GM18508 (cell line): ENCODE measurements around the gene CNTNAP2.

ENCODE experiments used
- ATAC-seq: cut with Tn5 transposase; IDR thresholded peaks from one replicate; pipeline ENCODE4 v1.9.1; 2021; ENCODE audit warnings: moderate number of reproducible peaks; ENCODE audit not compliant: insufficient read depth, unreplicated experiment

CNTNAP2 gene

DNA sequence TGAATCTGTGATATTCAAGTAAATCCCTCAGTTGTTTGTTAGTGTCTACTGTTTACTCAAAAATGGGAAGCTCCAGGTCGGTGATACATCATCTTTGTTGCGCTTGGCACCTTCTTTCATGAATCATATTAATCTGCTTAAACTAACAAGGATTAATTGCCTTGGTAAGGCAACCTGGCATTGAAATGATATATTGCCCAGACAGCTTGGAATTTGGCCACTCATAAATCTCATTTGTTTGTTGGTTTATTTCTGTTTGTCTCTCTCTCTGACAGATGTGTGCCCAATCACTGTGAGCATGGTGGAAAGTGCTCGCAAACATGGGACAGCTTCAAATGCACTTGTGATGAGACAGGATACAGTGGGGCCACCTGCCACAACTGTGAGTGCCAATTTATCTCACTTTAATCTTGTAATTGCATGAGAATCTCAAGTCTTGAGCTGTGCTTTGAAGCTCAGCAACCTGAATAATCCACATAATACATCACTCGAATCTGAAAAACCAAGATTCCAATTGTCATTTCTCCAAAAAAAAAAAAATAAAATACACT lies 1369.1 kb downstream of the CNTNAP2 start:
- no peak for ATAC-seq

DNA sequence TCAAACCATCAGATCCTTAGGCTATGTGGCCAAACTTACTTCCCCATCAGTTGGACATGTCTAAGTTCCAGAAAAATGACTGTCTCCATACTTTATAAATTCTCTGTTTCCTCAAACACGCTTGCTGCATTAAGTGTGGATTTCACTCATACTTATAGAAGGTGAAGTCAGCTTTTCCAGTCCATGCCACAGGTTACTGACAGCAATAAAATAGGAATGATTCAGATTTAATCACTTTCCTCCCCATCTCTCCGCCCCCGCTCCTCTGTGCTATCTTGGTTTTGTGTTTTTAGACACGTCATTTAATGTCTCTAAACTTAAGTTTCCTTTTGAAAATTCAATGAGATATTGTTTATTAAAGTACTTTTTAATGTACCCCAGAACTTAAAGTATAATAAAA lies 1376.0 kb downstream of the CNTNAP2 start:
- no peak for ATAC-seq

DNA sequence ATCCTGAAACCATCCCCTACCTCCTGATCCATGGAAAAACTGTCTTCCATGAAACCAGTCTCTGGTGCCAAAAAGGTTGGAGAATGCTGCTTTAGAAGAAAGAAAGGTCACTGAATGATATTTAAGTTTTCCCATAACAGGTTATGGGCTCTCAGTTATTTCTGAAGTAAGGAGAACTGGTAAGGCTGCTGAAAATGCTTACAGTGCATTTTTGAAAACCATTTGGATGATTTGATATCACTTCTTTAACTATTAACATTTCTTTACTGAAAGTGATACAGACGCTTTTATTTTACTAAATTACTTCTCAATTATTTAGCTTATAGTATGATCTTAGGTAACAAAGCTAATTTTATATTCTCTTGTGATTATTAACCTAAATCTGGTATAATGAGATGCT lies 1379.6 kb downstream of the CNTNAP2 start:
- ATAC-seq: no peak

DNA sequence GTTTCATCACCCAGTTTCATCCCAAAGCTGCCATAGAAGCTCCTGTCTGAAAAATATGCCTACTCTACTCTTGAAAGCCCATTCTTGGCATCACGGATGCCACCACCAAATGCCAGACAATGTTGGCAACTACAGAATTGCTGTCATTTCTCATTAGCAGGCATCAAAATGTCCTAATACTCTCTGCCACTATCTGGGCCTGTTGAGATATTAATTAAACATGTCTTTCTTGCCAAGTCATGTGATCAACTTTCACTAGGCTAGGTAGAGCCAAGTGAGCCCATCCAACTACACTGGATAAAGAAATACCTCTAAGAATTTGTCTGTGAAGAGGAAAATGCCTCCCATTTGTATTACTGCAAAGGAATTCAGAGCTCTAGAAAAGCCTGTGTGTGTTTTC lies 1380.6 kb downstream of the CNTNAP2 start:
- ATAC-seq: no peak

DNA sequence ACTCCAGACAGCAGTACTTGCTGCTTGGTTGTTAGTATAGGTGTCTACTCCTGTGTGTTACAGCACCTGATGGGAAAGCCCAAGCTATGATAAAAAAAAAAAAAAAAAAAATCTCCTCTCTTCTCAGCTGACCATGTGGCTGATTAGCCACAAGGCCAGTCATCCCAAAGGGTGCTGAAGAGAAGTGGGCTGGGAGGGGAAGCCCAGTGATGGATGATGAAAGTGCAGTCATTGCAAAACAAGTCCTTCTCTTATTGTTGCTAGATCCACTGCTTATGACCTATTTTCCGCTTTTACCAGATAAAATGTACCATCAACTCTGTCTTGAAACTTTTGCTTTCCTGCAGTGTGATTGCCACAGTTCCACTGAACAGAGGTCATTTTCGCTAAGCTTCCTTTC lies 1381.5 kb downstream of the CNTNAP2 start:
- no peak for ATAC-seq

DNA sequence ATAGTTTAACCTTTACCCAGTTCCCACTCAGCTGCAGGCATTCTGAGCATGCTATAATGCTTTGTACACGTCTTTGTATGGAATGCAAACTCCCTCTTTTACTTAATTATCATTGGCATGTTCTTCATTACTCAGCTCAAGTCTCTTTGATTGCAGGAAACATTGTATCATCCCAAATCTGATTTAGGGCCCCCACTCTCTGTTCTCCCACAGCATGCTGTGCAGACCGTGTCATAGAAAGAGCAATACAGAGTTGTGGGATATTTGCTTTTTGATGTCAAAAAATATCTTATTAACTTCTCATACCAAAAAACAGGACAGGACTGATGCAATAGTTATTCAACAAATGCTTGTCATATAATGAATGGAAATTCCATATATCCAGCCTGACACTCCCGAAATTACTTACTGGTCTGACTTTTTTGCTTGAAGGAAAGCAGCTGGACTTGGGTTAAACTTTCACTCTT lies 1392.5 kb downstream of the CNTNAP2 start:
- no peak for ATAC-seq

DNA sequence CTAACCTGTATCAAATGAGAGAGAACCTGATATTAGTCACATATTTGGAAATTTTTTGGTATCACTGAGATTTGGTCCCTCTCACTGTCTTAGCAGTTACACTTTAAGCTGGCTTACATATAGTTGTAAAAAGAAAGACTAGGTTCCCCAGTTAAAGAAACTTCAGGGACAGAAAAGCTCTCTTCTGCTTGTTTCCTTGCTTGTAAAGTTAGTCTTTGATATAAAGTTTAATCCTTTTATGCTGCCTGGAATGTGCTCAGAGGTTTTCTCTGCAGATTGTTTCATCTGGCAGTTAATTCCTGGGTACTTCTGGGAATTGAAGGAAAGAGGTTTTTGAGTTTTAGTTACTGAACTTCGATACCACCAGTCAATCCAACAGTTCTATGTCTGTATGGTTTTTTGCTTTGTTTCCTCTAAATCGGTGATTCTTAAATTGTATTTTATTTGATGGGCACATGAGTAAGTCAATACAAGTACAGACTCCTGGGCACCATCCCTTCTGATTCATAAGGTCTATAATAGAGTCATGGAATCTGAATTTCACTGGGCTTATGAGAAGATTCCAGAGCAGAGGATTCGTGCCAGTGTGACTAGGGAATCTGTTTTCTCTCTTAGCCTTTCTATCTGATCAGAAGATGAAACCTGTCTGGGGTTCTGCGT lies 1393.1 kb downstream of the CNTNAP2 start:
- ATAC-seq: no peak

DNA sequence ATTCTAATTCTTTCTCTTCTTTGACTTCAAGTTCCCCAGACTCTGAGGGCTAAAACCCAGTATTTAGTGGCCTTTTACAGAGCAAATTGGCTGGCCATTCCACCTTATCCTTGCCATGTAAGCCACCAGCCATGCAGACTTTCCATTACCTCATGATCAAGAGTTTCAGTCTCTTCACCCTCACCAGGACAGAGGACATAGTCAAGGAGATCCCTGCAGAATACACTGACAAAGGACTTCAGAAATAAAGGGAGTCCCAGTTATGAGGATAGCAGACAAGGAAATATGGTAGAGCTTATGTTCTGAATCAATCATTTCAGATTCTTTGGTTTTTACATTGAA lies 1393.6 kb downstream of the CNTNAP2 start:
- no peak for ATAC-seq

DNA sequence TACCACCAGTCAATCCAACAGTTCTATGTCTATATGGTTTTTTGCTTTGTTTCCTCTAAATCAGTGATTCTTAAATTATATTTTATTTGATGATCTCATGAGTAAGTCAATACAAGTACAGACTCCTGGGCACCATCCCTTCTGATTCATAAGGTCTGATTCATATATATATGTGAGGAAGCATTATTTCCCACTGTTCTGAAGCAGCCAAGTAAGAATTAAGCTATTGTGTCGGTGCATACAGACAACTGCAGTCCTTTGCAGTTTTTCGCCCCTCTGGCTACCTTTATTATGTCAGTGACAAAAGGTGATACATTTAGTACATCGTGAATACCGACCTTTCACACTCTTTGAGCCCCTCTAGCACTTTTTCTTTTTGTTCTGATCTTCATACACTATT lies 1394.3 kb downstream of the CNTNAP2 start:
- no peak for ATAC-seq

DNA sequence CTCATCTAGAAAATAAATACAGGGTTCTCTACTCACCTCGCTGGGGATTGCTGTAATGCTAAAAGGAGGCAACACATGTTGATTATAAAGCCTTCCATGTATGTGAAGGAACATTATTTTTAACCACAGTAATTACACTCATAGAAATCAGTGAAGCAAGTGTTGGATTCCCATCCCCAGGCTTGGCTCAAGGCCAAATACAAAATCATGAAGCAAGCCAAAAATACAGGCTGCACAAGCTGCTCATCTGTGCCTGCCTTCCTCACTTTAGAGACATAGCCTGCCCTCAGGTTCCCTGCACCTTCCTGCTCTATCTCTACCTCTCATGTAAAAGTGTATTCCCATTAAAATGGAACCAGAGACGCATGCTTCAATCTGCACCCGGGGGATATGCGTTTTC lies 1396.8 kb downstream of the CNTNAP2 start:
- ATAC-seq: no peak

DNA sequence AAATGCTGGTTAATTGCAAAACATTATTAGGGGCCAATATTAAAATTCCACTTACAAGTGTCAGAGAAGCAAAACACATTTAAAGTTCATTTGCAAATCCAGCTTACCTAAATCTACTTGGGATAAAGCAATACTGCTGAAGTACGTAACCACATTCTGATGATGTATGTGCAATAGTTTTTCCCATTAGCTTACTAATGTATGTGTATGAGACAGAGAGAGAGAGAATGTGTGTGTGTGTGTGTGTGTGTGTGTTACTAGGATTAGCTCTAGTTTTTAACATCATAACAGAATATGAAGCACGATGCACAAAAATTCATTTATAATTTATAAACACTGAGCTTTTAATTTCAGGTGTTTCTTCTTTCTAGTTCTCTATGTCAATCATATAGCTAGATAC lies 1399.8 kb downstream of the CNTNAP2 start:
- ATAC-seq: no peak

DNA sequence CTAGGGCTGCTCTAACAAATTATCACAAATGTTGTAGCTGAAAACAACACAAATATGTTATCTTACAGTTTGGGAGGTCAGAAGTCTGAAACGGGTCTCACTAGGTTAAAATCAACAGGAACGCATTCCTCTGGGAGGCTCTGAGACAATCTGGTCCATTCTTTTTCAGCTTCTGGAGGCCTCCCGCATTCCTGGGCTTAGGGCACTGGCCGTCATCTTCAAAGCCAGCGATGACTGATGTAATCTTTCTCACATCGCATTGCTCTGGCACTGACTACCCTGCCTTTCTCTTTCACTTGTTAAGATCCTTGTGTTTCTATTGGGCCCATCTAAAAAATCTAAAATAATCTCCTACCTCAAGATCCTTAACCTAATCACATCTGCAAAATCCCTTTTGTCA lies 1402.5 kb downstream of the CNTNAP2 start:
- ATAC-seq: no peak

DNA sequence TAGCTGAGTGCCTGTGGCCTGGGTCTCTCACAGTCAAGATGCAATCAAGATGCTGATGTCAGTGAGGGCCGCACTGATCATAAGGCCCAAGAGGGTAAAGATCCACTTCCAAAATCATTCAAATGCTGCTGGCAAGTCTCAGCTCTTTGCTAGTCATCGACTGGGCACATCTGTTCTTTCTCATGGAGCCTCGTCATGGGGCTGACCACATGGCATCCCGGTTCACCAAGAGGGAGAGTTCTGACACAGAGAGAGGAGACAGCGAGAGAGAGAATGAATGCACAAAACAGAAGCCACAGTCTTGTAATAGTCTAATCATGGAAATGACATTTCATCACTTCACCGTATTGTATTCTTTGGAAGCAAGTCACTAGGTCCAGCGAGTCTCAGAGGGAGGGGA lies 1406.5 kb downstream of the CNTNAP2 start:
- no peak for ATAC-seq

DNA sequence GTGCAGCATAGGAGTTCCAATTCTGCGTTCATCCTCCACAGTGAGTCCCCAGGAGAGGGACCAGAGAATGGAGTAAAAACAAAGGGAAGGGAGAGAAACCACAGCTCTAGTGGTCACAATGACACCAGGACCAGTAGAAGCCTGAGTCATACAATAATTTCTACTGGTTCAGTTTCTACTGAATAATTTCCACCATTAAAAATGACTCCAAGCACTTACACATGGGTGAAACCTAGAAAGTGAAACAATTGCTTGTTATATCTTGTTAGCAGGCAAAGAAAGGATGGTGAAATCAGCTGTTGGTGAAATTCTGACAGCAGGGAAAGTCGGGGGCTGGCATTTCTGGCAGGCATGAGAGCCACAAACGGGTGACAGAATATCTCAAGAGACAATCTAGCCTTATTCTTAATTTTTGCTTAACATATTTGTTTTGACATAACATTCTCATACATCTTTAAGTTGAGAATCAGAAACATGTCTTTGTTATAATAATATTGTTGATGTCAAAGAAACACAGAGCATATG lies 1408.2 kb downstream of the CNTNAP2 start:
- no peak for ATAC-seq

DNA sequence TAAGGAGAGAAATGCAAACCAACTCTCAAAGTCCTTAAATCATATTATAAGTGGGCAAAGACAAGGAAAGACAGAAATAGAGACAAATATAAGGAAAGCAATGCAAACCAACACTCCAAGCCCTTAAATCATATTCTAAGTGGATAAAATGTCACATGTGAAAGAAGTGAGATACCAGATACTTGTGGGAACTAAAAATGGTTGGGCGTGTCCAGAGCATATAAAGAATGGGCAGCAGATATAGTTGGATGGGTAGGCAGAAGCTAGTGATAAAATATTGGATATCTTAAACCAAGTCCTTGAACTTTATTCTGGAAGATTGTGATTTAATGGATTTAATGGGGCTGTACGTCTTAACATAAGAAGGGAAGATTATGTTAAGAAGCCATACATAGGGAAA lies 1408.7 kb downstream of the CNTNAP2 start:
- no peak for ATAC-seq

DNA sequence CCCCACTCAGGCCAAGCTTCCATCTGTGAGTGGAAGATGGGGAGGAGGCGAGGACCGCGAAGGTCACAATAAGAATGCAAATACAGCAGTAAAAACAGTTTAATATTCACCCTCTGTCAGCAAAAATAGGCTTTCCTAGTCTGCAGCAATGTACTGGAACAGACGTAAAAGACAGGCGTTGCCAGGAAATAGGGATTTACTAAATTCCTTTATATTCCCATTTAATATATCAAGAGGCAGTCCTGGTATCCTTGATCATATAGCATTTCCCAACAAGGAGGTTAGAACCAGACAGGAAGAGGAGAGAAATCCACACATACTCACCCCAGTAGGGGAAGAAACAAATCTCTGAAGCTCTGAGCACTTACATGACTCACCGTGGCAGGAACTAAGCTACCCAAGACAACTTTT lies 1419.1 kb downstream of the CNTNAP2 start:
- ATAC-seq: no peak

DNA sequence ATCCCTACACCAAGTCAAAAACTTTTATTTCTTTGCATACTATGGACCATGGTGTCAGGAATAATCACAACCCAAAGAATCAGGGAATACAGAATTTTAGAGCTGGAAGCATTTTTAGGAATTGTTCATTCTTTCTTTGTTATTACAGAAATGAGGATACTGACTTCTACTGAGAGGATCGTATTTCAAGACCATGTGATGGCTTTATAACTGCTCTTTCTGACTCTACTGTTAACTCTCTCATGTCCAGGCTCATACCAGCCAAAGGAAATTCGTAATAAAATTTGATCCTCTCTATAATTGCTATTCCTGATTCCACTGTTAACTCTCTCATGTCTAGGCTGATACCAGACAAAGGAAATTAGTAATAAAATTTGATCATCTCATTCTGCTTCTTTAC lies 1423.1 kb downstream of the CNTNAP2 start:
- no peak for ATAC-seq

DNA sequence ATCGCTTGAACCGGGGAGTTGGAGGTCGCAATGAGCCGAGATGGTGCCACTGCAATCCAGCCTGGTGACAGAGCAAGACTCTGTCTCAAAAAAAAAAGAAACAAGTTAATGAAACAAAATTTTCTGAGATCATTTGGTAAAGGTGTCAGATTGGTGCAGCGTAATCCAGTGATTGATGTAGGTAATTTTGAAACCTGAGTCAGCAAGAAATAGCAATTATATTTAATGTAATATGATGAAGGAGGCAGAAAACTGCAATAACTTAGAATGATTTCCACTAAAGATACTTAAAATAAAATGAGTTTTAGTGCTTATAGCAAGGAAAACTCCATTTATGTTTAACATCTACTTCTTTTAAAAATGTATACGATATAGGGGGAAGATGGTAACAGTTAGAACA lies 1424.1 kb downstream of the CNTNAP2 start:
- no peak for ATAC-seq

DNA sequence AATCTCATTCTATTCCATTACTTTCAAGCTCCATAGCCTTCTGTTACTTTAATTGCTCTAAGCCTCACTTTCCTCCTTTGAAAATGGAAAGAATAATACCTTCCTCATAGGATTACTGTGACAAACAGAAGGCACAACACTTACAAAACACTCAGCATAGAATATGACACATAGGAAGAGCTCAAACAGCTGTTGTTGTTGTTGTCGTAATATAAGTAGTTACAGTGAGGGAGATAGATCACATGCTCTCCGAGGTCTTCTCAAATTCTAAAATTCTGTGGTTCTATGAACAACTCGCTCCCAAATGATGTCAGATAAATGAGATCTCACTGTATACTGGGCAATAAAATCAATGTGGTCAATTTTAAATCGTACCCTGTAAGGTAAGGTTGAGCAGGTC lies 1424.7 kb downstream of the CNTNAP2 start:
- no peak for ATAC-seq

DNA sequence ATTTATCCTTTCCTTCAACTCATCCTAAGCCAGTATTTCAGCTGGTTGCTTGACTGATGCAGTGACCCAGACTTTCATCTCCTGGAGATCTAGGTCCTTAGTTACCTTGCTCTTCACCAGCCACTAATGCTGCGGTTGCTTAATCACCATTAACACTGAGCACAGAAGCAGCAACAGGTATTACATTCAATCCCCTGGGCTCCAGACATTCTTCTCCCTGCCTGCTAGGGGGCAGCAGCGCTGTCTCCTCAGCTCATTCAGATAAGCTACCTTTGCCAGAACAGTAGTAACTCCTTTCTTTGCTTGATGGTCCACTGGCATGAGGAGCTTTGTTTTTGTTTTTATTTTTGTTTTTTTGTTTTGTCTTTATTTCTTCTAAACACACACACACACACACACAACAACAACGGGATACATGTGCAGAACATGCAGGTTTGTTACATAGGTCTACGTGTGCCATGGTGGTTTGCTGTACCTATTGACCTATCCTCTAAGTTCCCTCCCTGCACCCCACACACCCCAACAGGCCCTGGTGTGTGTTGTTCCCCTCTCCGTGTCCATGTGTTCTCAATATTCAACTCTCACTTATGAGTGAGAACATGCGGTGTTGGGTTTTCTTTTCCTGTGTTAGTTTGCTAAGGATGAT lies 1430.8 kb downstream of the CNTNAP2 start:
- no peak for ATAC-seq

DNA sequence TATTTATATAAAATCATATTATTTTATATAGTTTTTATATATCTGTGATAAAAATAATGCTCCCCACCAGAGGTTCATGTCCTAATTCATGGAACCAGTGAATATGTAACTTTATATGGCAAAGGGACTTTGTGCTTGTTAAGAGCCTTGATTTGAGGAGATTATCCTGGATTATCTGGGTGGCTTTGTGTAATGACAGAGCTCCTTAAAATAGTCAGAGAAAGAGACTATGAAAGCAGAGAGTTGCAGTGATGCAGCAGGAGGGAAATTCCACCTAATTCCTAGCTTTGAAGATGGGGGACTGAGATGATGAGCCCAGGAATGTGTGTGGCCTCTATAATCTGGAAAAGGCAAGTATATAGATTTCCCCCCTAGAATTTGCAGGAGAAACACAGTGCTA lies 1439.7 kb downstream of the CNTNAP2 start:
- no peak for ATAC-seq

DNA sequence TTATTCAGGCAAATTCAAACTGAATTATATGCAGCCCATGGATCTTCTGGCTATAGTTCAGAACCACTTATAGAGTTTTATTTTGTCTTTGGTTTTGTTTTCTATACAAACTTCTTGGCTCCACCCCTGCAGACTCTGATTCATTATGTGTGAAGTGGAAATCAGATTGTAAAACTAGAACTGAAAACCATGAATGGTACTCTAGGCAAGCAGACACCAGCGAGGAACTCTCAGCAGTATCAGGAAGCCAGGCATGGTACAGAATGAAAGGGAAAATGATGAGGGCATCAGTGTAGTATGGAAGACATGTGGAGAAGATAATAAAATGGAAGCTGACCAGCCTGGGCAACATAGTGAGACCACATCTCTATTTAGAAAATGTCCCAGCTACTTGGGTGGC lies 1447.1 kb downstream of the CNTNAP2 start:
- no peak for ATAC-seq
